CD4-positive, alpha-beta T cell treated with Interleukin-1 beta for 1 hour (primary cell): ENCODE measurements around the gene ASB18.

Source experiments
- DNase-seq, 2 donors: peaks; one replicate each; pipeline ENCODE4 v3.0.0-alpha.2; 2020 to 2022

Gene ASB18

DNA sequence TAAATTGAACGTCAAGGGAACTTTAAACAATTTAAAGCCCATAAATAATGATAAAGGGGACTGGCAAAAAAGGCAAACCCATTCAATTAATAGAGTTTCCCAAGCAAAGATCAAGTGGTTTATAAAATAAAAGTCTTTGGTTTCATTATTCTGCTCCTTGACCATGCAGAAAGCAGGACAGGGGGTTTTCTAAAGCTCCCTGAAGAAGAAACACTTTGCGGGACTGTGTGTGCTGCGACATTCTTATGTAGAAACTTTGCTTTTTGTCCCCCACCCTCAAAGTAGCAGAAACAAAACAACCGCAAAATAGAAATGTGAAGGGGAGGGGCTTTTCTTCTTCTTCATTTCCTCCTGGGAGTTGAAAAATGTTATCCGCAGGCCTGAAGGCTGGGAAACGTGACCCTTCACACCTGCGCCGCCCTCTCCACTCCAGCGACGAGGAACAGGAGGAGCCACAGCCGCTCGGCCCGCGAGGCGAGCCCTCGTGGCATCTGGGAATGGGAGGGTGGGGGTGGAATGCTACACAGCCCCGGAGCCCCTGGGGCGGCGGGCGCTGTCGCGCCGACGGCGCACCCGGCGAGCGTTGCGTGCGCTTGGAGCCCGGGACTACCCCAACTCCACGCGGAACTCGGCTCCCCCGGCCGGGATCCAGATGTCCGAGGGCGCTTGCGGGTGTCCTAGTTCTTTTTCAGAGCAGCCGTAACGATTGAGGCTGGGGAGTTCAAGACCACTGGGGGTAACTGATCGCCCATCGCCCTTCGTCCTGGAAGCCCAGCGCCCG is 91.8 kb downstream of the ASB18 start:
- no peak for DNase-seq

DNA sequence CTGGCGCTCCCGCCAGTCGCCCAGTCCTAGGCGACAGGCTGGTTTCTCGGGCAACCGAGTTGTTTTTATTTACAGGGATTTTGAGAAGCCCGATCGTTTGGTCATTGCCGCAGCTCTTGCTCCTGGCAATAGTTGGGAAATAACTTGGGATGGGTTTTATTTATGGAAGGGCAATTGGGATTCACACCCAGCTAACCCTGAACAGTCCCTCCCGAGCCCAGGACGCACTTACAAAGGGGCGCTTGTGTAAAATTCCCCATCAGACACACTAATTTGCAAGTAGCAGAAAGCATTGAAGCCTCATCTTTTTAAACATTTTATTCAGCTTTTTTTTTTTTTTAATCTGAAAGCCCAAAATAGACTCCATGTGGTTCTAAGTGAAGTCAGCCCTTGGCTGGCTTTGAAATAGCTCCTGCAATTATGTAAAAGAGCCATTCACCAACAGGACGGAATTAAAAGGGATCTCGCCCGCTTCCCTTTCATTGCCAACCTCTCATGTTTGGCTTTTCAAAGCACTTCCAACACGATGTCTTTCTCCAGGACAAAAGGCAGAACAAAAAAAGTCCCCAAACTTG is 92.4 kb downstream of the ASB18 start:
- no peak for DNase-seq

DNA sequence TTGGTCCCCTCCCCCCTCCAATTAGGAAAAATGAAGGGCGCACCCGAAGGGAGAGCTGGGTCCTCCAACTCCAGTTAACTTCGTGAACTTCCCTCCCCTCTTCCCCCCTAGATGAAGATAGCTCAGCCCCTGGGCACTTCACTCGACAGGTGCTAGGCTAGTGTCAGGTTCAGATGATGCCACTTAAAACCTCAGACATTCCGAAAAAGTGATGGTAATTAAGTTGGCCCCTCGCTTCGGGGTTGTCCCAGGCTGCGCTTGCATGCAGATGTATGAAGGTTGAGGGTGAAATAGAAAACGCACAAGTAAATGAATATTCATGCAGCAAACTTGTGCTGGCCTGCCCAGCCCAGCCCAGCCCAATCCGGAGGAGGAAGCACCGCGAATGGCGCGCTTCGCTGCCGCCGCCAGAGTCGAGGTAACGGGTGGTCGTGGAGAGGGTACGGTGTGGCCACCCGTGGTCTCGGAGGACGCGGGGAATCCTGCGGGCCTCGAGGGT is 93.0 kb downstream of the ASB18 start:
- no peak for DNase-seq

DNA sequence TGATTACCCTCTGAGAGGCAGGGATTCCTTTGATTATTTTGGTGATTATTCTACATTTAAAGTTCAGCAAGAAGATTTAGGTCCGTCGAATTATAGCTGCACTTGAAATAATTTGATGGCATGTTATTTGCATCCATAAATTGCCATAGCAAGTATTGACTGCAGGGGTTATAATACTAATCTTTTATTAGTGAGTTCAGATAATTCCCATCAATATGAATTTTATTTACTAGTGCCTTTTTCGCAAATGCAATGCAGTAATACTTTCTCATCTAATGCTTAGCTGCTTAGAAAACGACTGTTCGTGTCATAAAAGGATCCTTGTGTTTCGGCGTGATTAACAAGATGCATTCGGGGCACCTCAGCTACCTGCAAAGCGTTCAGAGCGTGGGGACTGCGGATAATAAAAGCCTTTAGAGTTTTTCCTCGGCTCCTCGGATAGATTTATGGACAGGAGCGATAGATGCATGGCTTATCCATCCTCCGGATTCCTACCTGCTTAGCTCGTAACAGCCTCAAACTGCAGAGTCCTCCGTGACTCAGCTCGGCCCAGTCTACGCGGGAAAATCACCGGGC is 93.5 kb downstream of the ASB18 start:
- no peak for DNase-seq

DNA sequence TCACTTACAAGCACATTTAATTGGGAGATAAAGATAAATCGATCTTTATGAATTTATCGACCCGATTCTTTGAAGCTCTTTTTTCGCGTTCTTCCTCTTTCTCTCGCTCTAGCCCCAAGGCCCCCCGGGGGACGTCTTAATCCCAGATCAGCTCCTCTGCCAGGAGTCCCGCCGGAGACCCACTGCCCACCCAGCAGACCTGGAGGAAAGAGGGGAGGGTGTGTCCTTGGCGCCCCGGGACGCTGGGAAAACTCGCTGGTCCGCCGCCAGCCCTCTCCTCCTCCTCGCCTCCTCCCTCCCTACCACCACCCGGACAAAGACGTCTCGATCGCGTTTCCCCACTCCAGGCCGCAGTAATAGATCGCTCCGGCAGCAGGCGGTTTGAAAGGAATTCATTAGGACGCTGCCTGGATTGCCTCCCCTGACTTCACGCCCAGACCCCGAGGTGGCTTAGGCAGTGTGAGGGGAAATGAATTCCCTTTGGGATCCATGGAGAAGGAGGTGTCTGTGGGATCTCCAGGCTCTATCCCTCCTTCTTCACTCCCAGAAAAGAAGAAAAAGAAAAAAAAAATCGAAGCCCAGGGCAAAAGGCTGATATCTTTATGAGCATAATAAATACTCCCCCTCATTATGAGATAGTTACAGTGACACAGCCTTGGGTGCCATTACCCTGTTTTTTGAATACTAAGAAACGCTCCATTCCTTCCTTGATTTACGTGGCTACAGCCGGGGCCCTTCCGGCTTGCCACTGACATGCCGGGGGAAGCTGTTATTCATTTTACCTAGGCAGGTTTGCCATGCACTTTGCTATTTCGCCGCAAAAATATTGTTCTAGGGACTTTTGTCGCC is 94.2 kb downstream of the ASB18 start:
- DNase-seq = no peak

DNA sequence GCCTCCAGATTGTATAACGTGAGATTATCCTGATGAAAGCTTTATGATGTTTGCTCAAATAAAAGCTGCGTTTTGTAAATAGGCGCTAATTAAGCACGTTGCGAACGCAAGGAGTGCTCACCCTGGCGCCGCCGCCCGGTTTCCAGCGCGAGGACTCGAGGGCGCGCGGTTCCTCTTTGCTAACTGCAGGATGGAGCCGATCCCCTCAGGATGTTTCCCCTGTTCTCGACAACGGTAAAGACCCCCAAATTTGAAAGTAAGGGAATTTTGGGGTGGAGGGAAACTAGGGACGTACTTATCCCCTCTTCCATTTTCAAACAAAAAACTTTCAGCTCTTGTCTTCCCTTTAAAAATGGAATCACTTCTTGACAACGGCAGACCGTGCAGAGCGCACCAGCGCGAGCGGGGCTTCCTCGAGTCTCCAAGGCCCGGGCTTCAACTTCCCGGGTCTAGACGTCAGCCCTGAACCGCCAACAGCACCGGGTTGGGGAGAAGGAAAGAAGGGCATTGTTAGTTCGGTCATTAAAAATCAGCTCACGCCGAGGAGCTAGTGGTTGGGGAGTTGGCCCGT is 95.0 kb downstream of the ASB18 start:
- no peak for DNase-seq

DNA sequence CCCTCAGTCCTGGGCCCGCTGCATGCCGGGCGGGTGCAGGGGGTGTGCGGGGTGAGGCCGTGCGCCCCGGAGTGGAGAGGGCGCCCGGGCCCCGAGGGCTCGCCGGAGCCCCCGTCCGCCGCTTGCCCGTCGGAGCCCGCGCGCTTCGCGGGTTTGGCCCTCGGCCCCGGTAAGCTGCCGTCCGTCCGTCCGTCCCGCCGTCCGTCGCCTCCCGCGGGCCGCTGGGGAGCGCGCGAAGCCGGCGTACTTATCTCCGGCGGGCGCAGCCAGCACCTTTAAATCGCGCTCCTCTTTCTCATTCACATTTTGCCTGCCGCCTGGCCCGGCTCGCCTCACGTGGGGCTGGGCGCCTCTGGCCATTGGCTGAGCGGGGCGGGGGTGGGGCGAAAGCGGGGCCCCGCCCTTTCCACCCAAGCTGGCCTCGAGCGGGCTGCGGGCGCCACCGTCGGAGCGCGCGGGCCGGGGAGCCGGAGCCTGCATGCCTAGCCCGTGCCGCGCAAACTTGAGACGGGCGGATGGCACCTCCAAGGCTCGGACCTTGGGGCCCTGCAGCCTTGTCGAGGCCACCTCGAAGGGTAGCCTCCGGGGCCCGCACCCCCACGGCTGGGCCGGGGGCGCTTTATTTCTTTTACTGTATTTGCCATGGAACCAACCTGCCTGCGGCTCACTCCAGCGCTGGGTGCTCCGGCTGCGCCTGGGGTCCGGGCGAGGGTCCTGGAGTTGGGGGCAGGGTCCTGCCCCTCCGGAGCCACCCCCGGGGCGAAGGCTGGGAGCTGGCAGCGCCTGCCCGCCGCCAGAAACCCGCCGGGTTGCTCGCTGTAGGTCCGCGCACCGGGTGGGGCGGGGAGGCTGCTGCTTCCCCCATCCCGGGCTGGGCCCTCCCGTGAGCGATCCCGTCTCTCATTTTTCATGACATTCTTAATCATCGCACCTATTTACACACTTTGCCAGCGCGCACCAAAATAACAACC is 95.8 kb downstream of the ASB18 start, which contains the start of gene GBX2:
Gene GBX2, minus strand, starts transcription at position 277 of the 971 bp plus-strand sequence. CDS start 415 bp downstream, outside the sequence.
- no peak for DNase-seq

DNA sequence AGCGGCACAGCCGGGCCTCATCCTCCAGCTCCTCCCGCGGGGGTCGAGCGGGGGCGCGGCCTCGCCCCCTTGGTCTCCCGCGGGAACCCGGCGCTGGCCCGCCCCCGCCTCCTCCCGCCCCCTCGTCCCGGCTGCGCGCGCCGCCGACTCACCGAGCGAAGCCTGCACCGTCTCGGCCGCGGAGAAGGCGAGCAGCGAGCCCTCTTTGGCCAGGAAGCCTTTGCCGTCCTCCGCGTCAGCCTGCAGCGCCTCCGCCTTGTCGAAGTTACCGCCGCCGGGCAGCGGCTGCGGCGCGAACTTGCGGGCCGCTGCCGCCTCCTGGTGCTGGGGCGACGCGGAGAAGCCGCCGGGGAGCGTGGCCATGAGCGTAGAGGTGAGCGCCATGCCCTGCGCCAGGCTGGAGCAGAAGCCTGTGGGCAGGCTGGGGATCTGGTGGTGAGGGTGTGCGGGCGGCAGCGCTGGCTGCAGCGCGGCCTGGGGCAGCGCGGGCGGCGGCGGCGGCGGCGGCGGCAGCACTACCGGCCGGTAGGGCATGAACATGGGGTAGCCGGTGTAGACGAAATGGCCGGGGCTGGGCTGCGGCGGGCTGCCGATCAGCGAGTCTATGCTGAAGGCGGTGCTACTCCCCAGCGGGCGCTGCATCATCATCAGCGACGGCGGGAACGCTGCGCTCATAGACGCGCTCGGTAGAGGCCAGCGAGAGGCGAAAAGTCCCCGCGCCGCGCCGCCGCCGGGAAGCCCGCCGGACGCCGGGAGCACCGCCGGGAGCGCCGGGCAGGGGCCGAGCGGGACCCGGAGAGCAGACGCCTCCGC is 96.7 kb downstream of the ASB18 start:
- no peak for DNase-seq

DNA sequence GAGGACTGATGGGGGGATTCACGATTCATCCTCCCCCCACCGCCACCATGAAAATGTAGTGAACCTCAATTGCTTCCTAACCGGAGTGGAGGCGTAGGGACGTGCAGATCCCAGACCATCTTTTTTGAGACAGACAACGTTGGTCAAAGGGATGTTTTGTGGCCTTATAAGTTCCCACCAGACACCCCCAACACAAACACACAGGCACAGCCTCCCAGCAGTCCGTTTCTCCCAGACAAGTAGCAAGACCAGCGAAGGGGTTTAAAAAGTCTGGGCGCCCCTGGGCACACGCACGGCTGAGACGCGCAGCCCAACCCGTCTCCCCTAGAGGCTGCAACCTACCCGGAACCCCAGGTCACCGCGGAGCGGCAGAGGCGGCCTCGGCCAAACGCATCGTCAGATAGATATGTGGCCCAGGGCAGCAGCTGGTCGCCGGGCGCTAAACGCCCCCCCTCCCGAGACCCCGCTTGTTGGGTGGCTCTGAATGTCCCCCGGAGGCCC is 97.4 kb downstream of the ASB18 start:
- no peak for DNase-seq

DNA sequence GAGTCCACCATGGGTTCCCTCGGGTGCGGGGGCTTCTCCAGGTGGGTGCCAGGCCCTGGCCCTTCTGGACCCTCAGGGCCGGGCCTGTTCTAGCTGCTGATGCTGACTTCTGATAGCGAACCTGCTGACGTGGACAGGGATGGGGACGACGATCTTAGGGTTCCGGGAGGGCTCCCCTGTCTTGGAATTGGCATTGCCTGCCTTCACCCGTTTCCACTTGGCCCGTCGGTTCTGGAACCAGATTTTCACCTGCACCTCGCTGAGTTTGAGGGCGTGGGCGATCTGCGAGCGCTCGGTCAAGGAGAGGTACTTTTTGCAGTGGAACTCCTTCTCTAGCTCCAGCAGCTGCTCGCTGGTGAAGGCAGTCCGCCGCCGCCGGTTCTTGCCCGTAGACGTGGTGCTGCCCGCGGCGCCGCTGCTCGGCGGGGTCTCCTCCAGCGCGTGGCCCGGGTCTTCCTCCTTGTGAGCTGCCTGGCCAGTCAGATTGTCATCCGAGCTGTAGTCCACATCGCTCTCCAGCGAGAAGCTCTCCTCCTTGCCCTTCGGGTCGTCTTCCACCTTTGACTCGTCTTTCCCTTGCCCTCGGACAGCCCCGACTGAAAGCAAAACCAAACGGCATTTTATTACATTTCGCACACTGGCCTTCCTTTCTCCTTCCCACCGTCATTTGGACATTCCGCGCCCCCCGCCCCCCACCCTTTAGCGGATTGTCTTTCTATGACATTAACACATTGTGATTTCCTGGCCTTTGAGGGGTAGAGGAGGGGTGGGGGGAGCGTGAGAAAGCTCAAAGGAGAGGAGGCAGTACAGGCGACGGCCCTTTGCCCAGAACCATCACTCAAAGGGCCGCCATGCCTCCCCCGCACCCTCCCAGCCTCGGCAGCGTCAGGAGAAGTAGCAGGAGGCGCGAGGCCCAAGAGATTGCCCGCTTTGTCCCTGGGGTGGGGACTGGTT is 98.1 kb downstream of the ASB18 start:
- DNase-seq = no peak

DNA sequence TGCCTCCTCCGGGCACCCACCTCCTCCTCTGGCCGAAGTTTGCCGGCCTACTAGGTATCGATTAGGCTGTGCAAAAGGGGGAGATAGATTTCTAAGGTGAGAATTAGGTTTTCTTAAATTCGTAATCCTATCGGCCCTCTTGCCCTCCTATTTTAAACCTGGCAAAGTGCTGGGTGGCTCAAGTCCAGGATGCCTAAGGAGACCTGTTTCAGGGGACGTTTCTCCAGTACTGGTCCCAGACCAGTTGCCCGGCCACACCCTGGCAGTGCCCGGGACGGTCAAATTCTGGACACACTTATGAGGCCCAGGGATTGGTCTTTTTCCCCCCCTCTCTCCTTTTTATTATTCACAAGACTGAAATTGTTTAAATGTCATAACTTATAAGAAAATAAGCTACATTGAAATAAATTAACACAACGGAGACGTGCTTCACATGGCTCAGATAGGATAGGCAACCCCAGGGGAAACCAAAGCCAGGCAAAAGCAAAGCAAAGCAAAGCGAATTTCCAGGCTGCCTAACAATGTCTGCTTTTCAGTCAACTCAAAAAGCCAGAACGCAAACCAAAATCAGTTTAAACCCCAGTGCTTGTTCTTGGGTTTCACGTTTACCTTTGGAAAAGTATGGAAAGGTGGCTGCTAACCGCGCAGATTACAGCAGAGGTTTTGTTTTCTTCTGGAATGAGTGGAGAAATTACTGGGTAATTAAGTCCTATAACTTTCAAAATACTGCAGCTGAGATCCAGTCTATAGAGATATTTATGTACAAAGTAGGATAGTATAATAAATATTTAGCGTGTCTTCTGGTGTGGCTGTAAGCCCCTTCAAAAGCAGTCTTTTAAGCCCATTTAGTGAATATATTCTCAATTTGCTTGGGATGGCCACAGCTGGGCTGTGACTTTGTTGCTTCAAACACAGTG is 99.0 kb downstream of the ASB18 start:
- no peak for DNase-seq

DNA sequence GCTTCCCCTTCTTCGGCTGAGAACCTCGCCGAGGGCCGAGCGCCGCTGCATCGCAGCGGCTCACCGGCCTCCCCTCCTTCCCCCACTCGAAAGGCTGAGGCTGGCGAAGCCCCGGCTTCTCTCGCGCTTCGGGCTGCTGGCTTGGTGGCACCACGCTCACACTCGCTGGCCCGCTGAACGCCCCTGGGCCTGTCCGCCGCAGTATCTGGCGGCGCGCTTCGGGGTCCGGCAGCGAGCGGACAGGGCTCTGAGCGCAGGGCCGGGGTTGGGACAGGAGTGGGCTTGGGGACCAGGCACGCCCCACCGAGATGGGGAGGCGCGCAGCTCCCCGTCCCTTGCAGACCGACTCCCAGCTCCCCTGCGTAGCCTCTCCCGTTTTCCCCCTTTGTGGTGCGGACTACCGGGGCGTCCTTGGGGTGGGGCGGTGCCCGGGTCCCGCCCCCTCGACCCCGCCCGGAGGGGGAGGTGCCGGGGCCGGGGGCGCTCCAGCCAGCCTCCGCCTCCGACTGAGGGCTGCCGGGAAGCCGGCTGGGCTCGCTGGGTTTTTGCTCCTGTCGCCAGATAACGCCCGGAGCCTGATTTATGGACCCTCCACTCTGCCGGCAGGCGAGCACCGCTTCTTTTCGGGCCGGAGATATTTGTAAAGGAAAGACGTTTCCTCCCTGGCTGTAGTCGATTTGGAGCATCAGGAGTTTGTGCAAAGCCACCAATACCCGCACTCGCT is 99.8 kb downstream of the ASB18 start:
- DNase-seq = no peak

DNA sequence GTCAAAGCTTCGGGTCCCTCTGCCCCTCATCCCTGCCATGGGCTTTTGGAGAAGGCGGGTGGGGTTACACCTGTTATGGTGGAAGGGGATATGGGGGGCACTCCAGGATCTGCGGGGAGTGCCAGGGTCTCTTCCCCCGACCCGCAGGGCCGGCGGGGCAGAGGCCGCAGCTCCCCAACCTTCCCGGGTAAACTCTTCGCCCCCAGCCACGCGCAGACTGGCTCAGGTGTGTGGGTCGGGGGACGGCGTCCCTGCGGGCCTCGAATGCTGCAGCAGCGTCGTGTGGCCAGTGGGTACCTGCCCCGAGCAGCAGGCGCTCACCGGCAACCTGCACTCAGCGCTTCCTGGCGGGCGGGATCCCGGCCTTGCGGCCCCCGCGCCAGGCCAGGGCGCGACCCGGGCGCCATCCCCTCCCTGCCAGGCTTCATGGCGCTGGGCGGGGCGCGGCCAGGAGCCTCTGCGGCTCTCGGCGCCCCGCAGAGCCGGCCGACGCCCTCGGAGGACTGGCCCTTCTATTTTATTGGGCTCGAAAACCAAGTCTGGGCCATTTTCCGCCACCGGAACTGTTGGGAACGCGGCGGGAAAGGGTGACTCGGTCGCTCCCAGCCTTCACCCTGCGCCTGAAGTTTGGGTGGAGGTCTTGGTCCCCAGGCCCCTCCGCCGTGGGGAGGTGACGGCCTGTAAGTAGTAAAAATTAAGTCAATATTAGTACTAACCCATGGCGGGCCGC is 100.6 kb downstream of the ASB18 start:
- DNase-seq = no peak

DNA sequence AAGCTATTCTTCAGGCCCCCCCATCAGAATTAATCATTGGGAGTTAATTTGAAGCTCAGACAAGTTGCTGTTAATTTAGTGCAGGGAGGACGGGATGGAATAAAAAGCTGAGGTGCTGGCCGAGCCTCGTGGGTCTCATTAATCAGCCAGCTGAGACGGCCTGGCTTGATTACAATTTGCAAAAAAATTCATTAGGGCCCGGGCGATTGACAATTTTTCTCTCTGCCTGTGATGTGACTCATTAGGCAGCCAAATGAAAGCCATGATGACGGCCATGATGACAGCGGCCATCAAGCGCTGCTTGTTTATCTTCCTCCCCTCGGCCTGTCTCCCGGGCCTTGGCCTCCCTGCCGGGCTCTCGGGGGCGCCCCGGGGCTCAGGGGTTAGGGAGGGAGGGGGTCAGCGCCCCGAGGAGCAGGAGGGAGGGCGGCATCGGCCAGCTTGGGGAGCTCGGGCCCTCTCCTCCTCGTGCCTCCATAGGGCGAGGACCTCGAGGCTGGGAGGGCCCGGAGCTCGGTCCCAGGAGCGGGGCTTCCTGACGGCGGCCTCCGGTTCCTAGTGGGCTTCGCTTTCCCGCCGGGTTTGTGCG is 101.2 kb downstream of the ASB18 start:
- no peak for DNase-seq

DNA sequence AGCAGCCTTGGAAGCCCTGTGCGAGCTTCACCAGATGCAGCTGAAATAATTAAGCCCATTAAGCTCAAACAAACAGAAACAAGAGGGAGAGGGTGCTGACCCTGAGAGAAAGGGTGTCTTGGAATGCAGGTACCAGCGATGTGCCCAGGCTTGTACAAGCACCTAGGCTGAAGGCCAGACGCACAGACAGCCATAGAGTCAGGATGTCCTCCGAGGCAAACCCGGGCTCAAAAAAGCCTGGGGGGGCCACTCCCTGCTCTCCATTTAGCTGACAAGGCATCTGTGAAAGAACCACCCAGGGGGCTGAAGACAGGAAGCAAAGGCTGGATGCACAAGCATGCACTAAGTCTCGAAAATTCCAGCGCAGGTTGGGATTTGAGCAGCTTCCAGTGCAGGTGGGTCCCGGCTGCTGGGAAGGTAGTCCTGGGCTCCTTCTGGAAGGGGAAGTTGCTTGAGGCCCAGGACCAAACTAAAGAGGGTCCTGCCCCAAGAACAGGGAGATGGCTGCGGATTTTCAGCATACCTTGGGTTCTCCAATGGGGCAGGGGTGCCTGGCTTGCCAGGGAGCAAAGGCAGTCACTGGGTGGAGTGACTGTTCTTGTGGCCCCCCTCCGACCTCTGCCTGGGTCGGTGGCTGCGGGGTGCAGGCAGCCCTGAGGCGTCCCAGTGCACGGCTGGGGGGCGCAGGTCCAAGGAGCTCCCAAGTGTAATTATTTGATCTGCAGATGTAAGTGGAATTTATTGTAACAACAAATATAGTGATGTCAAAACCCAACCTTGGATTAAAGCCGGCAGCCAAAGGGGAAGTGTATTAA is 102.0 kb downstream of the ASB18 start:
- no peak for DNase-seq
